ENCODE results near the gene PIGU. TPM values are rescaled to one million over a fixed set of nuclear protein-coding genes. Genes with fewer than 3 reads are reported as not detected.

Gene PIGU
- total RNA-seq, 1 experiment from 2014 or later = 32.8 TPM

- WGBS (ENCODE audit: extremely low coverage, insufficient read length, low lambda C conversion rate) = no CpG with 5 or more reads among the region's 5 CpGs
- Histone ChIP-seq H4K91ac (ENCODE audit: insufficient read length, low read depth, low read length) (no peak overlapping the region), H2BK15ac (ENCODE audit: low read depth, low read length) (no peak overlapping the region), H3K27ac (ENCODE audit: insufficient read length, low read depth, low read length) (no peak overlapping the region), H3K56ac (ENCODE audit: insufficient read length, low read depth, low read length) (no peak overlapping the region), H2BK5ac (ENCODE audit: insufficient read length, low read length) (no peak overlapping the region), H3K23me2 (ENCODE audit: insufficient read length, low read depth, low read length, poor library complexity, severe bottlenecking) (no peaks in the 10 kb centered on the region), H3T11ph (ENCODE audit: low read length) (no peak overlapping the region), H3K18ac (ENCODE audit: insufficient read length, low read depth, low read length) (no peak overlapping the region), H4K8ac (replicated peaks; ENCODE audit: insufficient read length, low read depth, low read length) (no peak overlapping the region), H3K4me2 (ENCODE audit: insufficient read depth, insufficient read length, low read length) (no peak overlapping the region), H3K9ac (ENCODE audit: extremely low read depth, insufficient read length, low read length) (no peak overlapping the region), H3K14ac (ENCODE audit: insufficient read depth, low read length) (no peak overlapping the region), H3K9me3 (ENCODE audit: control insufficient read depth, low read depth, low read length) (no peaks in the 10 kb centered on the region), H3K79me2 (ENCODE audit: insufficient read depth, low read length) (no peaks in the 10 kb centered on the region), H2BK12ac (ENCODE audit: insufficient read length, low read depth, low read length) (no peak overlapping the region), H3K23ac (ENCODE audit: insufficient read length, low read depth, low read length) (no peak overlapping the region), H2BK120ac (ENCODE audit: low read depth, low read length, poor library complexity, severe bottlenecking) (no peak overlapping the region), H2BK20ac (ENCODE audit: low read depth, low read length, poor library complexity, severe bottlenecking) (no peak overlapping the region), H2AFZ (ENCODE audit: low read length) (no peak overlapping the region), H4K20me1 (ENCODE audit: control insufficient read depth, insufficient read depth, insufficient read length) (no peaks in the 10 kb centered on the region), H4K5ac (ENCODE audit: insufficient read length, low read depth, low read length) (no peak overlapping the region), H2AK5ac (ENCODE audit: insufficient read length, low read length) (no peak overlapping the region), H3K4me1 (ENCODE audit: insufficient read depth, low read length) (no peaks in the 10 kb centered on the region), H3K4ac (ENCODE audit: low read depth, low read length) (no peak overlapping the region), H3K27me3 (ENCODE audit: insufficient read depth, low read length) (no peaks in the 10 kb centered on the region), H3K79me1 (ENCODE audit: insufficient read depth, low read depth, low read length, poor library complexity, severe bottlenecking) (no peaks in the 10 kb centered on the region)
- Mint-ChIP-seq H3K4me3 (no peak overlapping the region), H3K9me3 (no peaks in the 10 kb centered on the region), H3K27me3 (ENCODE audit: low read depth) (no peaks in the 10 kb centered on the region), H3K27ac (no peak overlapping the region; a peak in 1 of 7 replicates), H3K4me1 (peaks cover 0 to 5% of the 10 kb centered on the region in 2 experiments; a peak in 2 of 4 replicates), H3K36me3 (ENCODE audit: insufficient read depth in 1 of 3, low read depth in 3 of 3) (peaks cover 0 to 20% (median 20%) of the 10 kb centered on the region in 3 experiments; a peak in 5 of 7 replicates)
- no peak for TF ChIP-seq CTCF (conservative IDR thresholded peaks at IDR 0.05)
- DNase-seq = no peak
Measured at GRCh38 chr20:34627458-34627857, 49.4 kb downstream of the PIGU start.
